Mononuclear cell (primary cell): ENCODE measurements around the gene CCDC57. TPM values are rescaled to one million over a fixed set of nuclear protein-coding genes. Genes with fewer than 3 reads are reported as not detected.

ENCODE experiments used
- H3K27me3 ChIP-seq: 2 replicates; pipeline ENCODE4 v1.6.0; 2011; ENCODE audit warnings: low read length, control low read depth; ENCODE audit not compliant: insufficient read depth
- H3K4me1 ChIP-seq: 2 replicates; pipeline ENCODE4 v1.5.1; 2011; ENCODE audit warnings: mild to moderate bottlenecking, low read length, control low read depth; ENCODE audit not compliant: insufficient read depth
- H3K4me3 ChIP-seq: 2 replicates; pipeline ENCODE4 v1.5.1; 2011; ENCODE audit warnings: mild to moderate bottlenecking, low read length, moderate library complexity
- H3K9me3 ChIP-seq: 2 replicates; pipeline ENCODE4 v1.5.1; 2011; ENCODE audit warnings: low read depth, mild to moderate bottlenecking, control low read depth, low read length
- total RNA-seq: library from RNA; depleted of rRNA; stranded (reverse); fragments of >200 nt; gene quantifications from one replicate; pipeline ENCODE4 v1.2.3, GENCODE V29; 2012

Gene CCDC57
- total RNA-seq, 1 donor = 36.6 TPM

- peaks cover 91% of the 10 kb centered on the region for H3K4me1 ChIP-seq
- no peak overlapping the region for H3K4me3 ChIP-seq
- no peaks in the 10 kb centered on the region for H3K9me3 ChIP-seq
- no peaks in the 10 kb centered on the region for H3K27me3 ChIP-seq
Observed at GRCh38 chr17:82232876-82233785, 20.5 kb upstream of the CCDC57 start.

- Histone ChIP-seq H3K27me3 (no peaks in the 10 kb centered on the region), H3K4me1 (peaks cover 91% of the 10 kb centered on the region), H3K4me3 (peak overlapping the region; percentile 68), H3K9me3 (no peaks in the 10 kb centered on the region)
Observed at GRCh38 chr17:82232322-82232820, 19.7 kb upstream of the CCDC57 start.

- Histone ChIP-seq H3K27me3 (no peaks in the 10 kb centered on the region), H3K4me3 (peak overlapping the region; percentile 68), H3K9me3 (no peaks in the 10 kb centered on the region), H3K4me1 (peaks cover 91% of the 10 kb centered on the region)
Observed at GRCh38 chr17:82231562-82232321, 19.1 kb upstream of the CCDC57 start.

GRCh38 chr17:82231312-82231561 lies 18.6 kb upstream of the CCDC57 start:
- no peaks in the 10 kb centered on the region for H3K9me3 ChIP-seq
- H3K4me3 ChIP-seq = peak overlapping the region; percentile 68
- H3K4me1 ChIP-seq = peaks cover 91% of the 10 kb centered on the region
- no peaks in the 10 kb centered on the region for H3K27me3 ChIP-seq

- no peaks in the 10 kb centered on the region for H3K27me3 ChIP-seq
- peaks cover 87% of the 10 kb centered on the region for H3K4me1 ChIP-seq
- H3K9me3 ChIP-seq = no peaks in the 10 kb centered on the region
- peak overlapping the region; percentile 68 for H3K4me3 ChIP-seq
Observed at GRCh38 chr17:82230609-82231311, 18.1 kb upstream of the CCDC57 start.

GRCh38 chr17:82229698-82230608 lies 17.3 kb upstream of the CCDC57 start:
- H3K4me3 ChIP-seq = peak overlapping the region; percentile 68
- H3K4me1 ChIP-seq = peaks cover 79% of the 10 kb centered on the region
- H3K9me3 ChIP-seq = no peaks in the 10 kb centered on the region
- no peaks in the 10 kb centered on the region for H3K27me3 ChIP-seq

- Histone ChIP-seq H3K4me1 (peaks cover 70% of the 10 kb centered on the region), H3K9me3 (no peaks in the 10 kb centered on the region), H3K4me3 (peak within 1 kb of the TSS; percentile 68), H3K27me3 (no peaks in the 10 kb centered on the region)
Observed at GRCh38 chr17:82228842-82229697, 16.4 kb upstream of the CCDC57 start, which contains the start of gene SLC16A3. TSS of gene SLC16A3 (plus strand) at chr17:82229042. CDS start at chr17:82236009, 6,967 bp downstream.

- Histone ChIP-seq H3K27me3 (no peaks in the 10 kb centered on the region), H3K4me3 (peak overlapping the region; percentile 68), H3K9me3 (no peaks in the 10 kb centered on the region), H3K4me1 (peaks cover 64% of the 10 kb centered on the region)
Observed at GRCh38 chr17:82228278-82228841, 15.7 kb upstream of the CCDC57 start.

- peak overlapping the region; percentile 68 for H3K4me3 ChIP-seq
- peaks cover 64% of the 10 kb centered on the region for H3K4me1 ChIP-seq
- no peaks in the 10 kb centered on the region for H3K9me3 ChIP-seq
- no peaks in the 10 kb centered on the region for H3K27me3 ChIP-seq
Observed at GRCh38 chr17:82227629-82228277, 15.1 kb upstream of the CCDC57 start.

GRCh38 chr17:82226809-82227628 lies 14.4 kb upstream of the CCDC57 start:
- Histone ChIP-seq H3K4me3 (no peak overlapping the region), H3K4me1 (peaks cover 66% of the 10 kb centered on the region), H3K9me3 (no peaks in the 10 kb centered on the region), H3K27me3 (no peaks in the 10 kb centered on the region)

GRCh38 chr17:82226146-82226808 lies 13.6 kb upstream of the CCDC57 start:
- H3K4me1 ChIP-seq = peaks cover 62% of the 10 kb centered on the region
- H3K27me3 ChIP-seq = no peaks in the 10 kb centered on the region
- no peaks in the 10 kb centered on the region for H3K9me3 ChIP-seq
- no peak overlapping the region for H3K4me3 ChIP-seq
